K562 (cell line): ENCODE measurements around the gene RNPEPL1. TPM values are rescaled to one million over a fixed set of nuclear protein-coding genes. Genes with fewer than 3 reads are reported as not detected.

ENCODE experiments used
- ATAC-seq: fragments of 200-7000 bp; cut with Tn5 transposase; 3 replicates; pipeline ENCODE4 v1.9.1; 2020; ENCODE audit warnings: moderate library complexity
- BruUV-seq: library from RNA; stranded (reverse); fragments of 400-500 nt; replicated peaks from 2 replicates; lab custom pipeline; 2021; lab: Mats Ljungman, UMichigan
- CTCF ChIA-PET: fragments of 300-600 bp; formaldehyde crosslinking; extraction: SDS; loops from one replicate; lab custom pipeline; 2021; ENCODE audit warnings: low intra/inter-chr PET ratio; lab: Yijun Ruan, JAX
- POLR2A ChIA-PET: fragments of 300-600, 350-650 bp; sonication (Branson Sonifier 250); formaldehyde crosslinking; extraction: SDS; loops from one replicate; lab custom pipeline; 2021; ENCODE audit warnings: antibody characterized with exemption, inconsistent platforms; lab: Yijun Ruan, JAX
- DNase-seq, 4 experiments: peaks; one replicate each; pipeline versions ENCODE4 v3.0.0 to v3.0.0-alpha.2; 2011 to 2018; ENCODE audit warnings: low spot score in 3 of 4, mixed read lengths in 3 of 4; ENCODE audit errors: extremely low read depth in 1 of 4
- FAIRE-seq: peaks from 2 replicates; lab custom pipeline; 2011; peaks lifted over from hg19 to GRCh38; lab: Jason Lieb, UNC
- H2AFZ ChIP-seq: 2 replicates; pipeline ENCODE4 v1.6.0; 2011; ENCODE audit warnings: low read depth, low read length, control low read depth, inconsistent platforms
- H3K27ac ChIP-seq: fragments of 200-600 bp; 3 replicates; pipeline ENCODE4 v1.8.0; 2011; ENCODE audit warnings: low read depth, mild to moderate bottlenecking, control low read depth, inconsistent platforms, low read length, moderate library complexity, mixed read lengths; ENCODE audit errors: extremely low read depth
- H3K27me3 ChIP-seq, 2 experiments: fragments of 300-600 bp in 1 of 2; 2 replicates in 1 of 2; 3 replicates in 1 of 2; pipeline versions ENCODE4 v1.6.0 to v1.8.0; 2011; ENCODE audit warnings: inconsistent platforms in 2 of 2, low read length in 2 of 2, mild to moderate bottlenecking in 1 of 2, mixed read lengths in 1 of 2, moderate library complexity in 1 of 2; ENCODE audit not compliant: control insufficient read depth in 2 of 2, insufficient read depth in 2 of 2
- H3K36me3 ChIP-seq: fragments of 300-600 bp; 3 replicates; pipeline ENCODE4 v1.8.0; 2011; ENCODE audit warnings: mild to moderate bottlenecking, low read length, inconsistent platforms; ENCODE audit not compliant: control insufficient read depth, insufficient read depth
- H3K4me1 ChIP-seq, 2 experiments: fragments of 200-600 bp in 1 of 2; replicated peaks in 1 of 2; 2 replicates in 1 of 2; 3 replicates in 1 of 2; pipeline versions ENCODE4 v1.5.1 to v1.8.0; 2011; ENCODE audit warnings: inconsistent platforms in 2 of 2, low read length in 2 of 2, mild to moderate bottlenecking in 1 of 2, mixed read lengths in 1 of 2, moderate library complexity in 1 of 2; ENCODE audit not compliant: control insufficient read depth in 2 of 2, insufficient read depth in 2 of 2
- H3K4me2 ChIP-seq: 2 replicates; pipeline ENCODE4 v1.6.1; 2011; ENCODE audit warnings: low read length, control low read depth, inconsistent platforms, mixed read lengths; ENCODE audit not compliant: insufficient read depth
- H3K4me3 ChIP-seq: fragments of 200-600 bp; sonication (generic), shearing (Covaris generic); 2 replicates; pipeline ENCODE4 v1.5.1; 2016; ENCODE audit warnings: control low read depth, inconsistent platforms
- H3K79me2 ChIP-seq: fragments of 200-600 bp; 3 replicates; pipeline ENCODE4 v1.8.0; 2011; ENCODE audit warnings: low read length, inconsistent platforms; ENCODE audit not compliant: control insufficient read depth, insufficient read depth
- H3K9ac ChIP-seq, 2 experiments: 2 replicates each; pipeline versions ENCODE4 v1.6.0 to v1.6.1; 2011; ENCODE audit warnings: low read depth in 2 of 2, low read length in 2 of 2, control low read depth in 1 of 2, inconsistent platforms in 1 of 2, mild to moderate bottlenecking in 1 of 2, mixed read lengths in 1 of 2; ENCODE audit not compliant: insufficient read depth in 1 of 2
- H3K9me1 ChIP-seq: one replicate; pipeline ENCODE4 v1.6.0; 2011; ENCODE audit warnings: inconsistent platforms, mild to moderate bottlenecking, low read length, moderate library complexity; ENCODE audit not compliant: control insufficient read depth, insufficient read depth
- H3K9me3 ChIP-seq: replicated peaks from 2 replicates; pipeline ENCODE4 v1.5.1; 2011; ENCODE audit warnings: low read depth, low read length, inconsistent platforms; ENCODE audit not compliant: control insufficient read depth, insufficient read depth
- H4K20me1 ChIP-seq: replicated peaks from 2 replicates; pipeline ENCODE4 v1.6.1; 2011; ENCODE audit warnings: low read length, inconsistent platforms, mixed read lengths; ENCODE audit not compliant: control insufficient read depth, insufficient read depth
- EP300 ChIP-seq: IDR thresholded peaks from 2 replicates; pipeline ENCODE4 v1.6.1; 2012; ENCODE audit warnings: low read length, improper control_type of control experiment
- GABPB2 ChIP-seq: fragments of 250-450 bp; sonication (Bioruptor Pico); conservative IDR thresholded peaks from 2 replicates; pipeline ENCODE4 v1.5.1; 2021; ENCODE audit warnings: mild to moderate bottlenecking
- MYBL2 ChIP-seq, 2 experiments: fragments of 450-650 bp in 1 of 2; sonication (generic) in 1 of 2; formaldehyde crosslinking in 1 of 2; IDR thresholded peaks; 2 replicates each; pipeline versions ENCODE4 v1.6.1 to v1.8.1; 2017 to 2022; ENCODE audit warnings: borderline replicate concordance in 1 of 2, inconsistent platforms in 1 of 2, low read depth in 1 of 2, mild to moderate bottlenecking in 1 of 2, missing genetic modification reagents in 1 of 2, moderate library complexity in 1 of 2
- NRF1 ChIP-seq, 2 experiments: fragments of 450-650 bp; IDR thresholded peaks in 1 of 2; conservative IDR thresholded peaks in 1 of 2; 2 replicates each; pipeline ENCODE4 v1.6.1; 2014; ENCODE audit warnings: mild to moderate bottlenecking in 2 of 2
- SPI1 ChIP-seq: IDR thresholded peaks from 2 replicates; pipeline ENCODE4 v1.6.1; 2011; ENCODE audit warnings: low read depth, low read length, control low read depth, borderline replicate concordance
- ZNF644 ChIP-seq: fragments of 200-800 bp; sonication (Bioruptor generic); IDR thresholded peaks from 2 replicates; pipeline ENCODE4 v1.6.1; 2016; ENCODE audit warnings: low read depth, missing genetic modification characterization, missing compliant biosample characterization
- ZNF717 ChIP-seq: fragments of 250-450 bp; sonication (Bioruptor Pico); IDR thresholded peaks from 2 replicates; pipeline ENCODE4 v1.5.0; 2021
- WGBS: fragments of 100-300 bp; shearing (Covaris generic); methylation state at CpG from one replicate; pipeline ENCODE4 v1.1.6; 2016; ENCODE audit warnings: low coverage, mixed read lengths; ENCODE audit not compliant: insufficient coverage; ENCODE audit errors: missing lambda C conversion rate; 5-methylcytosine and 5-hydroxymethylcytosine counted together
- in situ Hi-C: fragments of 300-500 bp; cut with MboI; formaldehyde crosslinking; loops from 4 replicates; pipeline ENCODE4 v1.15.0; 2018; ENCODE audit warnings: inconsistent platforms, mixed read lengths
- intact Hi-C: fragments of 100-400 bp; cut with micrococcal nuclease; formaldehyde crosslinking; loops from 2 replicates; pipeline ENCODE4 v1.14.2; 2022
- polyA plus RNA-seq, 8 experiments: library from polyadenylated mRNA; depleted of rRNA in 4 of 8; stranded (reverse) in 5 of 8; unstranded in 3 of 8; fragments of >200 nt; fragmentation: Nextera tagmentation in 2 of 8; fragmentation: Illumina TruSeq in 1 of 8; extraction: Ambion mirVana in 2 of 8; extraction: Trizol in 1 of 8; gene quantifications; 2 replicates each; pipeline versions ENCODE4 v1.2.1 to v1.2.3, GENCODE V29; 2011 to 2014; ENCODE audit warnings: inconsistent platforms in 1 of 8, missing spikeins in 1 of 8
- total RNA-seq, 7 experiments: library from RNA; depleted of rRNA in 6 of 7; stranded (reverse); fragments of >200 nt in 6 of 7; fragmentation: Illumina TruSeq in 2 of 7; extraction: Trizol in 2 of 7; gene quantifications; 2 replicates each; pipeline versions ENCODE4 v1.2.1 to v1.2.3, GENCODE V29; 2011 to 2021; ENCODE audit warnings: low replicate concordance in 1 of 7
- TF ChIP-seq, protein P1 (sequence below): fragments of 450-650 bp; IDR thresholded peaks from 2 replicates; pipeline ENCODE4 v1.6.1; 2016; ENCODE audit warnings: low read depth
- TF ChIP-seq, protein P2 (sequence below), 2 experiments: fragments of 450-650 bp; IDR thresholded peaks; 2 replicates each; pipeline ENCODE4 v1.6.1; 2018; ENCODE audit warnings: mild to moderate bottlenecking in 2 of 2, low read depth in 1 of 2; ENCODE audit not compliant: partially characterized antibody in 2 of 2

Gene RNPEPL1
- total and polyA plus RNA-seq, 9 of the 15 experiments (the other 6 are each of a cell fraction or from before 2014, with no cell fraction given), result 0.07 to 38.7 (median 5.6) TPM

DNA sequence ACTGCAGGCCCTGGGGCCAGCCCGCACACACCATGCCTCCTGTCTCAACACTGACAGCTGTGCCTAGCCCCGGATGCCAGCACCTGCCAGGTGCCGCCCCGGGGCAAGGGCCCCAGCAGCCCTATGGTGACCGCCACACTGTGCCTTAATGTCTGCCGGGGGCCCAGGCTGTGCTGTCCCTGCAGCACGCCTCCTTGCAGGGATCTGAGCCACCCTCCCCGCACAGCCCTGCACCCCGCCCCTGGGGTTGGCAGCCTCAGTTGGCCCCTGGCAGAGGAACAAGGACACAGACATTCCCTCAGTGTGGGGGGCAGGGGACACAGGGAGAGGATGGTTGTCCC, 9.8 kb downstream of the RNPEPL1 start (continued):
- TF ChIP-seq, protein P1, sequence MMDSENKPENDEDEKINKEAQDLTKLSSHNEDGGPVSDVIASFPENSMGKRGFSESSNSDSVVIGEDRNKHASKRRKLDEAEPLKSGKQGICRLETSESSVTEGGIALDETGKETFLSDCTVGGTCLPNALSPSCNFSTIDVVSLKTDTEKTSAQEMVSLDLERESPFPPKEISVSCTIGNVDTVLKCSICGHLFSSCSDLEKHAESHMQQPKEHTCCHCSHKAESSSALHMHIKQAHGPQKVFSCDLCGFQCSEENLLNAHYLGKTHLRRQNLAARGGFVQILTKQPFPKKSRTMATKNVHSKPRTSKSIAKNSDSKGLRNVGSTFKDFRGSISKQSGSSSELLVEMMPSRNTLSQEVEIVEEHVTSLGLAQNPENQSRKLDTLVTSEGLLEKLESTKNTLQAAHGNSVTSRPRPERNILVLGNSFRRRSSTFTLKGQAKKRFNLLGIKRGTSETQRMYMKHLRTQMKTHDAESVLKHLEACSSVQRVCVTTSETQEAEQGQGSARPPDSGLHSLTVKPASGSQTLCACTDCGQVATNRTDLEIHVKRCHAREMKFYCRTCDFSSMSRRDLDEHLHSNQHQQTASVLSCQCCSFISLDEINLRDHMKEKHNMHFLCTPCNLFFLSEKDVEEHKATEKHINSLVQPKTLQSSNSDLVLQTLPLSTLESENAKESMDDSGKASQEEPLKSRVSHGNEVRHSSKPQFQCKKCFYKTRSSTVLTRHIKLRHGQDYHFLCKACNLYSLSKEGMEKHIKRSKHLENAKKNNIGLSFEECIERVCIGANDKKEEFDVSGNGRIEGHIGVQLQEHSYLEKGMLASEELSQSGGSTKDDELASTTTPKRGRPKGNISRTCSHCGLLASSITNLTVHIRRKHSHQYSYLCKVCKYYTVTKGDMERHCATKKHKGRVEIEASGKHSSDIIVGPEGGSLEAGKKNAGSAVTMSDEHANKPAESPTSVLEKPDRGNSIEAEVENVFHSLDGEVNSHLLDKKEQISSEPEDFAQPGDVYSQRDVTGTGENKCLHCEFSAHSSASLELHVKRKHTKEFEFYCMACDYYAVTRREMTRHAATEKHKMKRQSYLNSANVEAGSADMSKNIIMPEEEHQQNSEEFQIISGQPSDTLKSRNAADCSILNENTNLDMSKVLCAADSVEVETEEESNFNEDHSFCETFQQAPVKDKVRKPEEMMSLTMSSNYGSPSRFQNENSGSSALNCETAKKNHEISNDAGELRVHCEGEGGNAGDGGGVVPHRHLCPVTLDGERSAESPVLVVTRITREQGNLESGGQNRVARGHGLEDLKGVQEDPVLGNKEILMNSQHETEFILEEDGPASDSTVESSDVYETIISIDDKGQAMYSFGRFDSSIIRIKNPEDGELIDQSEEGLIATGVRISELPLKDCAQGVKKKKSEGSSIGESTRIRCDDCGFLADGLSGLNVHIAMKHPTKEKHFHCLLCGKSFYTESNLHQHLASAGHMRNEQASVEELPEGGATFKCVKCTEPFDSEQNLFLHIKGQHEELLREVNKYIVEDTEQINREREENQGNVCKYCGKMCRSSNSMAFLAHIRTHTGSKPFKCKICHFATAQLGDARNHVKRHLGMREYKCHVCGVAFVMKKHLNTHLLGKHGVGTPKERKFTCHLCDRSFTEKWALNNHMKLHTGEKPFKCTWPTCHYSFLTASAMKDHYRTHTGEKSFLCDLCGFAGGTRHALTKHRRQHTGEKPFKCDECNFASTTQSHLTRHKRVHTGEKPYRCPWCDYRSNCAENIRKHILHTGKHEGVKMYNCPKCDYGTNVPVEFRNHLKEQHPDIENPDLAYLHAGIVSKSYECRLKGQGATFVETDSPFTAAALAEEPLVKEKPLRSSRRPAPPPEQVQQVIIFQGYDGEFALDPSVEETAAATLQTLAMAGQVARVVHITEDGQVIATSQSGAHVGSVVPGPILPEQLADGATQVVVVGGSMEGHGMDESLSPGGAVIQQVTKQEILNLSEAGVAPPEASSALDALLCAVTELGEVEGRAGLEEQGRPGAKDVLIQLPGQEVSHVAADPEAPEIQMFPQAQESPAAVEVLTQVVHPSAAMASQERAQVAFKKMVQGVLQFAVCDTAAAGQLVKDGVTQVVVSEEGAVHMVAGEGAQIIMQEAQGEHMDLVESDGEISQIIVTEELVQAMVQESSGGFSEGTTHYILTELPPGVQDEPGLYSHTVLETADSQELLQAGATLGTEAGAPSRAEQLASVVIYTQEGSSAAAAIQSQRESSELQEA, result no peak

DNA sequence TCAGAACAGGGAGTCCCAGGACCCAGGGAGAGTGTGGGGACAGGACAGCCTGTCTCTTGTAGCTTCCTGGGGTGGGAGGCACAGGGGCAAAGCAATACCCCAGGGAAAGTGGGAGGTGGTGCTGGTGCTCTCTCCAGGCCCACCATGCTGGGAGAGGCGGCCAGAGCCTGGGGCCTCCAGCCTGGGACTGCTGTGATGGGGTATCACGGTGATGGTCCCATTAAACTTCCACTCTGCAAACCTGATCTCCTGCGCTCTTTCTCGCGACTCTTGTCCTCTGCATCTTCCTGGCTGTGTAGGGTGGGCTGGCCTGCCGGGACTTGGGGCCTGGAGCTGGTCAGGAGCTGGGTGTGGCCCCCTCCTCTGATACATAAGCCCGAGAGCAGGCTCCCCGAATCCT, 10.2 kb downstream of the RNPEPL1 start:
- FAIRE-seq (no peak), ATAC-seq (no peak), DNase-seq (no peak)
- intact Hi-C loops, result no loop called here
- Histone ChIP-seq H3K9me1 (peaks cover 8% of the 10 kb centered on the region), H3K9ac (peak overlapping the region in 1 of 2 experiments; percentile 58; a peak in 1 of 4 replicates), H3K4me2 (no peak overlapping the region), H3K27ac (no peak overlapping the region), H3K27me3 (no peaks in the 10 kb centered on the region), H3K36me3 (peaks cover 37% of the 10 kb centered on the region; the same call in 2 of the 3 replicates), H3K79me2 (peaks cover 24% of the 10 kb centered on the region), H2AFZ (no peak overlapping the region), H3K4me1 (peaks cover 31 to 32% of the 10 kb centered on the region in 2 experiments), H4K20me1 (no peaks in the 10 kb centered on the region; the same call in 1 of the 2 replicates), H3K9me3 (no peaks in the 10 kb centered on the region), H3K4me3 (no peak overlapping the region)
- in situ Hi-C loops, result no loop called here
- BruUV-seq, result no TSS peak
- CTCF ChIA-PET, result no interaction called here
- POLR2A ChIA-PET, result interaction anchor here (1.1 kb wide), 1 partner anchor 13 kb away, joined by 3 read pairs; no protein-coding TSS in a partner anchor
- WGBS, result 77% methylated on average over 5 of the region's 8 CpGs
- no peak for TF ChIP-seq GABPB2 (CRISPR knock-in tag)
- no peak for TF ChIP-seq EP300
- no peak for TF ChIP-seq ZNF644 (tag)
- TF ChIP-seq SPI1, result no peak
- TF ChIP-seq, protein P2, sequence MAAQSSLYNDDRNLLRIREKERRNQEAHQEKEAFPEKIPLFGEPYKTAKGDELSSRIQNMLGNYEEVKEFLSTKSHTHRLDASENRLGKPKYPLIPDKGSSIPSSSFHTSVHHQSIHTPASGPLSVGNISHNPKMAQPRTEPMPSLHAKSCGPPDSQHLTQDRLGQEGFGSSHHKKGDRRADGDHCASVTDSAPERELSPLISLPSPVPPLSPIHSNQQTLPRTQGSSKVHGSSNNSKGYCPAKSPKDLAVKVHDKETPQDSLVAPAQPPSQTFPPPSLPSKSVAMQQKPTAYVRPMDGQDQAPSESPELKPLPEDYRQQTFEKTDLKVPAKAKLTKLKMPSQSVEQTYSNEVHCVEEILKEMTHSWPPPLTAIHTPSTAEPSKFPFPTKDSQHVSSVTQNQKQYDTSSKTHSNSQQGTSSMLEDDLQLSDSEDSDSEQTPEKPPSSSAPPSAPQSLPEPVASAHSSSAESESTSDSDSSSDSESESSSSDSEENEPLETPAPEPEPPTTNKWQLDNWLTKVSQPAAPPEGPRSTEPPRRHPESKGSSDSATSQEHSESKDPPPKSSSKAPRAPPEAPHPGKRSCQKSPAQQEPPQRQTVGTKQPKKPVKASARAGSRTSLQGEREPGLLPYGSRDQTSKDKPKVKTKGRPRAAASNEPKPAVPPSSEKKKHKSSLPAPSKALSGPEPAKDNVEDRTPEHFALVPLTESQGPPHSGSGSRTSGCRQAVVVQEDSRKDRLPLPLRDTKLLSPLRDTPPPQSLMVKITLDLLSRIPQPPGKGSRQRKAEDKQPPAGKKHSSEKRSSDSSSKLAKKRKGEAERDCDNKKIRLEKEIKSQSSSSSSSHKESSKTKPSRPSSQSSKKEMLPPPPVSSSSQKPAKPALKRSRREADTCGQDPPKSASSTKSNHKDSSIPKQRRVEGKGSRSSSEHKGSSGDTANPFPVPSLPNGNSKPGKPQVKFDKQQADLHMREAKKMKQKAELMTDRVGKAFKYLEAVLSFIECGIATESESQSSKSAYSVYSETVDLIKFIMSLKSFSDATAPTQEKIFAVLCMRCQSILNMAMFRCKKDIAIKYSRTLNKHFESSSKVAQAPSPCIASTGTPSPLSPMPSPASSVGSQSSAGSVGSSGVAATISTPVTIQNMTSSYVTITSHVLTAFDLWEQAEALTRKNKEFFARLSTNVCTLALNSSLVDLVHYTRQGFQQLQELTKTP (IDR thresholded peaks at IDR 0.05; ENCODE audit: low read depth in 1 of 2, partially characterized antibody in 2 of 2), result no peak
- TF ChIP-seq NRF1 (conservative IDR thresholded peaks at IDR 0.05 in 1 of 2, IDR thresholded peaks at IDR 0.05 in 1 of 2), result no peak
- TF ChIP-seq MYBL2 (IDR thresholded peaks at IDR 0.05; ENCODE audit: low read depth), result no peak
- TF ChIP-seq MYBL2 (CRISPR knock-in tag; IDR thresholded peaks at IDR 0.05; ENCODE audit: borderline replicate concordance), result no peak
- no peak for TF ChIP-seq ZNF717 (CRISPR knock-in tag)
